ENCODE measurements around the gene CKS1B.

CKS1B gene

GRCh38 chr1:154960446-154961136 is 13.9 kb upstream of the CKS1B start:
- TF ChIP-seq CTCF (IDR thresholded peaks at IDR 0.05; ENCODE audit: control insufficient read depth, insufficient read depth, low read depth, low read length, missing control alignments): no peak
- peak overlapping the region; percentile 59 for H3K4me3 ChIP-seq (ENCODE audit: control insufficient read depth, low read depth, low read length)
- DNase-seq (ENCODE audit: low read depth): no peak

DNA sequence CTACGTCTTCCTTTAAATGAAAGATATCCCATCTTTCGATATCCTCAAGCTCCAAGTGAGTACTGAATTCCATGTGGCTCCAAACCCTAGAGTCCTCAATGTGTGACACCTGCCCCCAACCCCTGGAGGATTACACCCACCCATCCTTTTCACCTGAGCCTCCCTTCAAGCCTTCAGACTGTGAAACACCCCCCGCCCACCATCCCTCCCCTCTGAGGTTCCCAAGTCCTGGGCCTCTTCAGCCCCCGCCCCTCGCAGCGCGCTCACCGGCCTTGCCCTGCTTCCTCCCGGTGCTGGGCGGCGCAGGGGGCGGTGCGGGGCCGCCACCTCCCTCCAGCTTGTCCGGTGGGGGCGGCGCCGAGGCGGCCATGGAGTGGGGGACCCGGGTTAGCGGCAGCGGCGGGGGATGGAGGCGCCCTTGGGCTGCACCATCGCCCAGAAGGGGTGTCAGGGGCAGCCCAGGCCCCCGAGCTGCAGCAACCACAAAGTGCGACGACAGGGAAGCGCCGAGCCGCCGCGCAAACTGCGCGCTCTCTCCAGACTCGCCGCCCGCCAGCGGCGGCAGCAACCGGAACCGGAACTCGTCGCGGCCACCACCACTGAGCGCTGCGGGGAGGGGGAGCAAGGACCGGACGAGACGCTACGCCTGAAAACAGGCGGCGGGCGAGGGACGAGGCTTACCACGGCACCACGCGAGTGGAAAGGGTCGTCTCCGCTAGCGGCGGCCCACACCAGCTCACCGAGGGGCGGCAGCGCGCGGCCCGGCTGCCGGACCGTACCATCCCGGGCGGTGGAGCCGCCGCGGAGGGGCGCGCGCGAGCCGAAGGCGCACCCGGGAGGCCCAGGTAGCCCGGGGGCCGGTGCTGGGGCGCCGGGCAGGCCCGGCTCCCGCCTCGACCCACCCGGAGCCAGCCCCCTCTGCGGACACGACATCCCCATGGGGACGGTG is 13.0 kb upstream of the CKS1B start, which contains the start of gene PYGO2:
Gene PYGO2 (minus strand): TSS at position 576 of the 949 bp plus-strand sequence. CDS start 206 bp downstream, at position 370.
- peak within 1 kb of the TSS; percentile 59 for H3K4me3 ChIP-seq (ENCODE audit: control insufficient read depth, low read depth, low read length)
- peak; percentile 25 for TF ChIP-seq CTCF (IDR thresholded peaks at IDR 0.05; ENCODE audit: control insufficient read depth, insufficient read depth, low read depth, low read length, missing control alignments)
- DNase-seq (ENCODE audit: low read depth): no peak

DNA sequence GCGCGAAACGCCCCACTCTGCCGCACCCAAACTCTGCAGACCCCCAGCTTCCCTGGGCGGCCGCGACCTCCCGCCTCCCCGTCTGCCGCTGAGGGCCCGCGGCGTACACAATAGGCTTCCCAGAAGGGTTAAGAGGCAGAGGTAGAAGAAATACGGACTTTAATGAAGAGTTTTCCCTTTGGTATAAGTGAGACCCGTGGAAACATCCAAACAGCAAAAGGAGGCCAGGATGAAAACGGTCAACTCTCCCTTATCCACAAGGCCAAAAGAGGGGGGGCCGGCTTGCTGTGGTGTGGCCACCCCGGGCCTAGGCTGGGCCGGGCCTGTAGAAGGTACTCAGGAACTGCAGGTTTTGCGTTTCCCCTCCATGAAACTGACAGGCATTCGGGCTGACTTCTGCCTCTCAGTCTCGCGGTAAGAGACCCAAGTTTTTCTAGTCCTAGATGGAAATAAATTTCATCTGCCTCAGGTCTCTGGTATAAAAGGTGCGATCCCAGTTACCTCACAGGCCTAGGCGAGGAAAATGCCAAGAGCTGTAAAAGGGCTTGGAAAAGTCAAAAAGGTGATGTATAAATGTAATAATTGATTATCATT is 12.2 kb upstream of the CKS1B start:
- DNase-seq (ENCODE audit: low read depth): no peak
- peak overlapping the region; percentile 59 for H3K4me3 ChIP-seq (ENCODE audit: control insufficient read depth, low read depth, low read length)
- TF ChIP-seq CTCF (IDR thresholded peaks at IDR 0.05; ENCODE audit: control insufficient read depth, insufficient read depth, low read depth, low read length, missing control alignments): no peak

DNA sequence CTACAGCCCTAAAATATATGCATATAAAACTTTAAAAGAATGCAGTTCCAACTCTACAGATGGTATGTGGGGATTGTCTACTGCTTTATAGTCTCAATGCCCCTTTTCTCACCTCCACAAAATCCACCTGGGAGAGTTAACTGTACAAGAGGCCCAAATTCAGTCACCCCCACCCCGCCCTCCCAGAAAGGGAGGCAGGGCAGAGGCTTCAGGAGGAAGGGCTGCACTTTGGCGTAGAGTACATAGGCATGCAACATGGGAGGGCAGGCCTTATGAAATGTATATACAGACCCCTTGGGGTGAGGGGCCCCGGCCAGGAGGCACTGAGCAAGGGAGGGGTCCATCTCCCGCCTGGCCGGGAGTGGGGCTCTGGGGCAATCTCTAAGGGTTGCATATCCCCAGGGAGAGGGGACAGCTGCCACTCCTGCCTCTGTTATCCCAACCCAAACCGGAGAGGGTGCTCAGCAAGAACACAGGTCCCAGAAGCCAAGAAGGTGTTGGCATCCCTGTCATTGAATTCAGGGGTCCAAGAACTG is 11.6 kb upstream of the CKS1B start:
- no peak for TF ChIP-seq CTCF (IDR thresholded peaks at IDR 0.05; ENCODE audit: control insufficient read depth, insufficient read depth, low read depth, low read length, missing control alignments)

GRCh38 chr1:154963643-154964042 is 10.8 kb upstream of the CKS1B start:
- no peak overlapping the region for H3K4me3 ChIP-seq (ENCODE audit: control insufficient read depth, low read depth, low read length)
- no peak for DNase-seq (ENCODE audit: low read depth)
- TF ChIP-seq CTCF (IDR thresholded peaks at IDR 0.05; ENCODE audit: control insufficient read depth, insufficient read depth, low read depth, low read length, missing control alignments): no peak

More for the DNA sequence above, 11.6 kb upstream of the CKS1B start:
- no peak overlapping the region for H3K4me3 ChIP-seq (ENCODE audit: control insufficient read depth, low read depth, low read length)
- DNase-seq (ENCODE audit: low read depth): no peak

- DNase-seq (ENCODE audit: low read depth): no peak
- TF ChIP-seq CTCF (IDR thresholded peaks at IDR 0.05; ENCODE audit: control insufficient read depth, insufficient read depth, low read depth, low read length, missing control alignments): no peak
- H3K4me3 ChIP-seq (ENCODE audit: control insufficient read depth, low read depth, low read length): no peak overlapping the region
These were observed 10.1 kb upstream of the CKS1B start for GRCh38 chr1:154964359-154964758.
